DOHH2 (cell line): ENCODE results near the gene SPRR1B.
"Not testable (repeated sequence)": the region's sequence is repeated elsewhere in the genome, so short reads cannot be mapped to it uniquely, and the experiment has no call there.

Experiments used
- H3F3A ChIP-seq: fragments of 200-600 bp; sonication (generic), shearing (Covaris generic); 2 replicates; pipeline ENCODE4 v1.6.0; 2016; ENCODE audit warnings: antibody characterized with exemption, mild to moderate bottlenecking; ENCODE audit not compliant: control insufficient read depth, insufficient read depth
- H3K27ac ChIP-seq: fragments of 200-600 bp; sonication (generic); 2 replicates; pipeline ENCODE4 v1.5.1; 2014; ENCODE audit warnings: low read depth, mild to moderate bottlenecking, low read length, moderate library complexity
- H3K27me3 ChIP-seq: fragments of 200-600 bp; sonication (generic); 2 replicates; pipeline ENCODE4 v1.6.1; 2014; ENCODE audit warnings: mild to moderate bottlenecking, low read length, mixed read lengths; ENCODE audit not compliant: control insufficient read depth
- H3K36me3 ChIP-seq: fragments of 200-600 bp; sonication (generic); 2 replicates; pipeline ENCODE4 v1.6.1; 2014; ENCODE audit warnings: mild to moderate bottlenecking, low read length, moderate library complexity, mixed read lengths; ENCODE audit not compliant: control insufficient read depth
- H3K4me1 ChIP-seq: fragments of 200-600 bp; sonication (generic); 2 replicates; pipeline ENCODE4 v1.6.1; 2014; ENCODE audit warnings: mild to moderate bottlenecking, low read length, mixed read lengths; ENCODE audit not compliant: control insufficient read depth
- H3K4me2 ChIP-seq: fragments of 200-600 bp; sonication (generic); 2 replicates; pipeline ENCODE4 v1.6.0; 2014; ENCODE audit warnings: mild to moderate bottlenecking, low read length, moderate library complexity
- H3K4me3 ChIP-seq: fragments of 200-600 bp; sonication (generic); 2 replicates; pipeline ENCODE4 v1.5.1; 2014; ENCODE audit warnings: mild to moderate bottlenecking, low read length, mixed read lengths
- H3K79me2 ChIP-seq: fragments of 200-600 bp; sonication (generic); 2 replicates; pipeline ENCODE4 v1.6.1; 2014; ENCODE audit warnings: mild to moderate bottlenecking, low read length, mixed read lengths; ENCODE audit not compliant: control insufficient read depth
- H3K9me2 ChIP-seq: fragments of 200-600 bp; sonication (generic); replicated peaks from 2 replicates; pipeline ENCODE4 v1.6.1; 2014; ENCODE audit warnings: mild to moderate bottlenecking, low read length, mixed read lengths; ENCODE audit not compliant: control insufficient read depth
- H3K9me3 ChIP-seq: fragments of 200-600 bp; sonication (generic); 2 replicates; pipeline ENCODE4 v1.6.1; 2014; ENCODE audit warnings: antibody characterized with exemption, low read length, mixed read lengths; ENCODE audit not compliant: control insufficient read depth, insufficient read depth
- H4K20me1 ChIP-seq: fragments of 200-600 bp; sonication (generic); 2 replicates; pipeline ENCODE4 v1.6.0; 2014; ENCODE audit warnings: low read depth, mild to moderate bottlenecking, antibody characterized with exemption, low read length, moderate library complexity; ENCODE audit not compliant: control insufficient read depth, insufficient read depth
- CTCF ChIP-seq: fragments of 200-600 bp; sonication (generic); IDR thresholded peaks from one replicate; pipeline ENCODE4 v1.5.1; 2014; ENCODE audit warnings: antibody characterized with exemption, mild to moderate bottlenecking, low read depth, low read length; ENCODE audit not compliant: poor library complexity, severe bottlenecking
- EZH2phosphoT487 ChIP-seq: fragments of 200-600 bp; sonication (generic); IDR thresholded peaks from 2 replicates; pipeline ENCODE4 v1.6.1; 2017; ENCODE audit warnings: borderline replicate concordance, mild to moderate bottlenecking, antibody characterized with exemption, low read length, moderate library complexity, mixed read lengths

Gene SPRR1B

GRCh38 chr1:152998476-152998875 lies 32.5 kb upstream of the SPRR1B start:
- Histone ChIP-seq H3K9me3 (no peaks in the 10 kb centered on the region), H4K20me1 (no peaks in the 10 kb centered on the region), H3K79me2 (no peaks in the 10 kb centered on the region), H3K4me1 (no peaks in the 10 kb centered on the region), H3K27me3 (no peaks in the 10 kb centered on the region), H3K4me2 (no peak overlapping the region), H3K9me2 (no peaks in the 10 kb centered on the region), H3K27ac (no peak overlapping the region), H3K36me3 (no peaks in the 10 kb centered on the region), H3F3A (no peaks in the 10 kb centered on the region), H3K4me3 (no peak overlapping the region)
- TF ChIP-seq CTCF (no peak), EZH2phosphoT487 (no peak)

- Histone ChIP-seq H3K9me2 (no peaks in the 10 kb centered on the region), H3K79me2 (no peaks in the 10 kb centered on the region), H3K4me1 (no peaks in the 10 kb centered on the region), H3K27ac (no peak overlapping the region), H3K4me2 (no peak overlapping the region), H3K36me3 (no peaks in the 10 kb centered on the region), H3F3A (no peaks in the 10 kb centered on the region), H3K27me3 (no peaks in the 10 kb centered on the region), H3K4me3 (no peak overlapping the region), H4K20me1 (no peaks in the 10 kb centered on the region), H3K9me3 (no peaks in the 10 kb centered on the region)
- no peak for TF ChIP-seq EZH2phosphoT487
- TF ChIP-seq CTCF = no peak
Measured at GRCh38 chr1:152999818-153000217, 31.2 kb upstream of the SPRR1B start.

DNA sequence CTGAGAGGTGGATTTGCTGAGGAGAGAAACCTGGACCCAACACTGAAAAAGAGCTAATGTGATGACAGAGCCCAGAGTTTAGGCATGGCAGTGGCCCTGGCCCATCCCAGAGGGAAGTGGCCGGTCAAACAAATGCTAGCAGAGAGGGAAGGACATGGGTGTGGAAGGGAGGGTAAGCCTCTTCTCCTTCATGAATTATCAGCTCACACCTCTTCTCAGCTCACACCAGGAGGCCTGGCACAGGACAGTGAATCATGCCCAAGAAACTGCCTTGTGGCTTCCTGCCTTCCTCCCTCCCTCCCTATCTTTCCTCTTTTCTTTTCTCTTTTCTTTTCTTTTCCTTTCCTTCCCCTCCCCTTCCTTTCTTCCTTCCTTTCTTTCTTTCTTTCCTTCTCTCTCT lies 30.7 kb upstream of the SPRR1B start:
- TF ChIP-seq CTCF (no peak), EZH2phosphoT487 (no peak)
- H3K9me3 ChIP-seq = no peaks in the 10 kb centered on the region
- H3K4me2 ChIP-seq = no peak overlapping the region
- no peak overlapping the region for H3K27ac ChIP-seq
- H3K79me2 ChIP-seq = no peaks in the 10 kb centered on the region
- H3K4me1 ChIP-seq = no peaks in the 10 kb centered on the region
- H3K4me3 ChIP-seq = no peak overlapping the region
- H3F3A ChIP-seq = no peaks in the 10 kb centered on the region
- H3K9me2 ChIP-seq = no peaks in the 10 kb centered on the region
- no peaks in the 10 kb centered on the region for H3K36me3 ChIP-seq
- H4K20me1 ChIP-seq = no peaks in the 10 kb centered on the region
- H3K27me3 ChIP-seq = no peaks in the 10 kb centered on the region

DNA sequence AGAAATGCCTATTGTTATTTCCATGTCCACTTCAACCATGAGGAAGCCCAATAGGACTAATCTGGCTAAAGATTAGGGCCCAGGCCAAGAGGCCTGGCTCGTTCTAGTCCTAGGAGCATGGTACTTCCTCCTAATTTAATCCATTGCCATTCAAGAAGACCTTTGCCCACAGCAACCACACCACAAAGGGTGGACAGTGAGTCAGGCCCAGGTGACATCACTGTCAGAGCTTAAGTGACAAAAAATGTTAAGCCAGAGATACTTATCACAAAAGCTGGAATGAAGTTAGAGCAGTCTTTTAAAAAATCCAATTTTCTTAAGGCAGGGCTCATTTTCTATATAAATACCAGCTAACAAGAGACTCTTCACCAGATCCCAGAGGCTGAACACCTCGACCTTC lies 29.6 kb upstream of the SPRR1B start, which contains the start of gene SPRR3:
Gene SPRR3 (plus strand): TSS at position 368 of the 400 bp plus-strand sequence. CDS start 1,272 bp downstream, outside the sequence.
- no peaks in the 10 kb centered on the region for H3K4me1 ChIP-seq
- TF ChIP-seq EZH2phosphoT487 (no peak), CTCF (no peak)
- no peaks in the 10 kb centered on the region for H4K20me1 ChIP-seq
- H3K4me3 ChIP-seq = no peak within 1 kb of the TSS
- no peaks in the 10 kb centered on the region for H3F3A ChIP-seq
- no peaks in the 10 kb centered on the region for H3K27me3 ChIP-seq
- no peaks in the 10 kb centered on the region for H3K9me3 ChIP-seq
- H3K4me2 ChIP-seq = no peak within 1 kb of the TSS
- no peak within 1 kb of the TSS for H3K27ac ChIP-seq
- H3K36me3 ChIP-seq = no peaks in the 10 kb centered on the region
- no peaks in the 10 kb centered on the region for H3K9me2 ChIP-seq
- no peaks in the 10 kb centered on the region for H3K79me2 ChIP-seq

GRCh38 chr1:153011235-153011758 lies 19.7 kb upstream of the SPRR1B start:
- H3K27ac ChIP-seq, H3K4me2 ChIP-seq, H3F3A ChIP-seq, H3K9me2 ChIP-seq, H3K27me3 ChIP-seq, H3K79me2 ChIP-seq, H3K9me3 ChIP-seq, H3K4me3 ChIP-seq, H3K36me3 ChIP-seq, H3K4me1 ChIP-seq, H4K20me1 ChIP-seq: not testable (repeated sequence)
